ENCODE measurements around the gene MUC5AC.

DNA sequence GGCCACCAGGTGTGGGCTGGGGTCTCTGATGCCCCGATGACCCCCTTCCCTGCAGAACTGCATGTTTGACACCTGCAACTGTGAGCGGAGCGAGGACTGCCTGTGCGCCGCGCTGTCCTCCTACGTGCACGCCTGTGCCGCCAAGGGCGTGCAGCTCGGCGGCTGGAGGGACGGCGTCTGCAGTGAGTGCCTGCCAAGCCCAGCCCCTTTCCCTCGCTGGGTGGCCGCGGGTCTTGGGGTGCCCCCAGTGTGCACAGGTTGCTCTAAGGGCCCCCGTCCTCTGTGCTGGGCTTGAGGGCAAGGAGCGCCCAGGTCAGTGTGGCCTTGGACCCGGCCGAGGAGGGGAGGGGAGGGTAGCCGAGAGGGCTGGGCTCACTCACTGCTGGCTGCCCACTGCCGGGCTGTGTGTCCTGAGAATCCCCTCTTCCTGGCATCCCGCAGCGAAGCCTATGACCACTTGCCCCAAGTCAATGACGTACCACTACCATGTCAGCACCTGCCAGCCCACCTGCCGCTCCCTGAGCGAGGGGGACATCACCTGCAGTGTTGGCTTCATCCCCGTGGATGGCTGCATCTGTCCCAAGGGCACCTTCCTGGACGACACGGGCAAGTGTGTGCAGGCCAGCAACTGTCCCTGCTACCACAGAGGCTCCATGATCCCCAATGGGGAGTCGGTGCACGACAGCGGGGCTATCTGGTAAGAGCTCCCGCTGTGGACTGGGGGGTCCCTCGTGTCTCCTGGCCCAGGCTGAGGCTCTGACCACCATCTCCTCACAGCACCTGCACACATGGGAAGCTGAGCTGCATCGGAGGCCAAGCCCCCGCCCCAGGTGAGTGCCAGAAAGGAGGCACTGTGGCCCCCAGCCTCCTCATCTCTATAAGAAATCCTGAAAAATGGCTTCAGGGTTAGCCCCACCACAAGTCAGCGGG is 17.0 kb downstream of the MUC5AC start:
- TF ChIP-seq POLR2AphosphoS5 (IDR thresholded peaks at IDR 0.05; ENCODE audit: borderline replicate concordance, low read depth, low read length) (no peak), EZH2 (IDR thresholded peaks at IDR 0.05) (no peak), FOXP2 (optimal IDR thresholded peaks at IDR 0.05; ENCODE audit: control extremely low read depth, extremely low read length, insufficient read depth) (no peak)

Measured in SK-N-MC (cell line).